IMR-90 (cell line): ENCODE results near the gene MEDAG. TPM values are rescaled to one million over a fixed set of nuclear protein-coding genes. Genes with fewer than 3 reads are reported as not detected.
A peak's percentile ranks its signal among the peaks of the same experiment; 100 is the strongest.

Experiments used
- ATAC-seq: fragments of 200-7000 bp; cut with Tn5 transposase; 2 replicates; pipeline ENCODE4 v1.9.1; 2020; ENCODE audit warnings: low read depth, mild to moderate bottlenecking, moderate library complexity
- BruUV-seq: library from RNA; stranded (reverse); fragments of 400-500 nt; replicated peaks from 2 replicates; lab custom pipeline; 2021; lab: Mats Ljungman, UMichigan
- CTCF ChIA-PET: fragments of 300-600 bp; formaldehyde crosslinking; extraction: SDS; loops from one replicate; lab custom pipeline; 2021; ENCODE audit warnings: antibody characterized with exemption; lab: Yijun Ruan, JAX
- POLR2A ChIA-PET: fragments of 300-600 bp; sonication (Branson Sonifier 250); formaldehyde crosslinking; loops from one replicate; lab custom pipeline; 2022; ENCODE audit warnings: antibody characterized with exemption; ENCODE audit not compliant: unreplicated experiment; lab: Charles Lee
- DNase-seq: peaks from one replicate; pipeline ENCODE4 v3.0.0; 2013
- H2AFZ ChIP-seq: replicated peaks from 2 replicates; pipeline ENCODE3; 2013; ENCODE audit warnings: low read length, mild to moderate bottlenecking; ENCODE audit not compliant: poor library complexity
- H2AK5ac ChIP-seq: 2 replicates; pipeline ENCODE4 v1.6.1; 2013; ENCODE audit warnings: low read depth, low read length, inconsistent platforms
- H2AK9ac ChIP-seq: replicated peaks from 2 replicates; pipeline ENCODE3; 2013; ENCODE audit warnings: mild to moderate bottlenecking, low read depth, low read length, moderate library complexity; ENCODE audit not compliant: poor library complexity
- H2BK120ac ChIP-seq: 2 replicates; pipeline ENCODE4 v1.6.1; 2013; ENCODE audit warnings: low read depth, low read length, inconsistent platforms
- H2BK15ac ChIP-seq: 3 replicates; pipeline ENCODE4 v1.6.1; 2013; ENCODE audit warnings: low read depth, low read length, inconsistent platforms
- H2BK20ac ChIP-seq: 2 replicates; pipeline ENCODE4 v1.6.1; 2013; ENCODE audit warnings: low read depth, mild to moderate bottlenecking, inconsistent platforms, low read length, moderate library complexity
- H2BK5ac ChIP-seq: 2 replicates; pipeline ENCODE4 v1.6.1; 2013; ENCODE audit warnings: mild to moderate bottlenecking, low read depth, low read length, inconsistent platforms; ENCODE audit not compliant: poor library complexity, severe bottlenecking
- H3K14ac ChIP-seq: replicated peaks from 2 replicates; pipeline ENCODE4 v1.6.1; 2013; ENCODE audit warnings: low read depth, low read length, inconsistent platforms
- H3K18ac ChIP-seq: 2 replicates; pipeline ENCODE4 v1.6.1; 2013; ENCODE audit warnings: low read depth, low read length, control low read depth
- H3K23ac ChIP-seq: 2 replicates; pipeline ENCODE4 v1.6.1; 2013; ENCODE audit warnings: low read depth, low read length, inconsistent platforms
- H3K27ac ChIP-seq: 2 replicates; pipeline ENCODE4 v1.5.1; 2013; ENCODE audit warnings: mild to moderate bottlenecking, control low read depth, low read length; ENCODE audit not compliant: insufficient read depth
- H3K27me3 ChIP-seq: 2 replicates; pipeline ENCODE4 v1.6.1; 2013; ENCODE audit warnings: low read length; ENCODE audit not compliant: control insufficient read depth, insufficient read depth
- H3K36me3 ChIP-seq: 2 replicates; pipeline ENCODE4 v1.6.1; 2013; ENCODE audit warnings: low read length, mixed read lengths; ENCODE audit not compliant: control insufficient read depth, insufficient read depth
- H3K4ac ChIP-seq: 2 replicates; pipeline ENCODE4 v1.6.1; 2013; ENCODE audit warnings: low read depth, low read length, inconsistent platforms
- H3K4me1 ChIP-seq: 2 replicates; pipeline ENCODE4 v1.6.1; 2013; ENCODE audit warnings: low read length, mixed read lengths; ENCODE audit not compliant: control insufficient read depth, insufficient read depth
- H3K4me2 ChIP-seq: 2 replicates; pipeline ENCODE4 v1.6.1; 2013; ENCODE audit warnings: low read depth, mild to moderate bottlenecking, control low read depth, low read length, moderate library complexity
- H3K4me3 ChIP-seq: 2 replicates; pipeline ENCODE4 v1.5.1; 2013; ENCODE audit warnings: low read depth, mild to moderate bottlenecking, control low read depth, low read length, moderate library complexity; ENCODE audit not compliant: insufficient read depth
- H3K56ac ChIP-seq: 2 replicates; pipeline ENCODE4 v1.6.1; 2013; ENCODE audit warnings: low read length, inconsistent platforms; ENCODE audit not compliant: insufficient read depth; ENCODE audit errors: extremely low read depth
- H3K79me1 ChIP-seq, 2 experiments: 2 replicates each; pipeline ENCODE4 v1.6.1; 2013; ENCODE audit warnings: low read length in 2 of 2, inconsistent platforms in 1 of 2, low read depth in 1 of 2
- H3K9ac ChIP-seq: 2 replicates; pipeline ENCODE4 v1.6.1; 2013; ENCODE audit warnings: low read depth, low read length, control low read depth
- H3K9me1 ChIP-seq: 2 replicates; pipeline ENCODE4 v1.6.1; 2013; ENCODE audit warnings: low read length, inconsistent platforms; ENCODE audit not compliant: insufficient read depth
- H3K9me3 ChIP-seq: 2 replicates; pipeline ENCODE4 v1.6.1; 2013; ENCODE audit warnings: low read length; ENCODE audit not compliant: control insufficient read depth, insufficient read depth
- H4K20me1 ChIP-seq: 2 replicates; pipeline ENCODE4 v1.6.1; 2013; ENCODE audit warnings: low read length, inconsistent platforms; ENCODE audit not compliant: insufficient read depth
- H4K5ac ChIP-seq: 2 replicates; pipeline ENCODE4 v1.6.1; 2013; ENCODE audit warnings: mild to moderate bottlenecking, low read depth, low read length, control low read depth
- H4K8ac ChIP-seq, 2 experiments: 2 replicates each; pipeline ENCODE4 v1.6.1; 2013; ENCODE audit warnings: low read depth in 2 of 2, low read length in 2 of 2, control low read depth in 1 of 2, inconsistent platforms in 1 of 2
- H4K91ac ChIP-seq: 2 replicates; pipeline ENCODE4 v1.6.1; 2013; ENCODE audit warnings: low read depth, low read length, inconsistent platforms; ENCODE audit not compliant: insufficient read depth
- BHLHE40 ChIP-seq: fragments of 150-350 bp; IDR thresholded peaks from 2 replicates; pipeline ENCODE4 v1.6.1; 2016; ENCODE audit warnings: mild to moderate bottlenecking, low read depth, low read length
- FOS ChIP-seq: fragments of 150-350 bp; IDR thresholded peaks from 2 replicates; pipeline ENCODE4 v1.6.1; 2016; ENCODE audit warnings: low read depth, low read length
- MXI1 ChIP-seq: IDR thresholded peaks from 2 replicates; pipeline ENCODE4 v1.6.1; 2012; ENCODE audit warnings: low read depth, mild to moderate bottlenecking, low read length, moderate library complexity, borderline replicate concordance
- POLR2A ChIP-seq: IDR thresholded peaks from 2 replicates; pipeline ENCODE4 v1.6.1; 2012; ENCODE audit warnings: mild to moderate bottlenecking, low read depth, low read length
- RAD21 ChIP-seq: IDR thresholded peaks from 2 replicates; pipeline ENCODE4 v1.6.1; 2012; ENCODE audit warnings: low read length, improper control_type of control experiment
- WGBS, 2 experiments: methylation state at CpG; one replicate each; pipeline versions ENCODE4 v1.1.5 to v1.1.7; 2013; ENCODE audit warnings: missing lambda C conversion rate in 2 of 2; ENCODE audit not compliant: insufficient read length in 1 of 2; ENCODE audit errors: extremely low coverage in 2 of 2; 5-methylcytosine and 5-hydroxymethylcytosine counted together
- dilution Hi-C: fragments of 300-500 bp; cut with HindIII; formaldehyde crosslinking; loops from one replicate; pipeline ENCODE4 v1.14.3; 2018; ENCODE audit warnings: low sequenced_read_pairs; ENCODE audit not compliant: unreplicated experiment
- in situ Hi-C: fragments of 300-500 bp; cut with MboI; formaldehyde crosslinking; loops from 3 replicates; pipeline ENCODE4 v1.14.3; 2019; ENCODE audit warnings: low sequenced_read_pairs, inconsistent platforms, mixed read lengths
- intact Hi-C: fragments of 100-400 bp; cut with micrococcal nuclease; formaldehyde crosslinking; loops from 2 replicates; pipeline ENCODE4 v1.10.0; 2022
- polyA plus RNA-seq, 3 experiments: library from polyadenylated mRNA; depleted of rRNA; stranded (reverse); fragments of >200 nt; gene quantifications; 2 replicates each; pipeline ENCODE4 v1.2.3, GENCODE V29; 2012; ENCODE audit warnings: low replicate concordance in 1 of 3
- total RNA-seq: library from RNA; depleted of rRNA; stranded (reverse); fragments of >200 nt; gene quantifications from 2 replicates; pipeline ENCODE4 v1.2.3, GENCODE V29; 2012
- TF ChIP-seq, protein P1 (sequence below): fragments of 150-350 bp; IDR thresholded peaks from 2 replicates; pipeline ENCODE4 v1.6.1; 2016; ENCODE audit warnings: low read depth, mild to moderate bottlenecking, low read length, moderate library complexity, borderline replicate concordance
- TF ChIP-seq, protein P2 (sequence below): conservative IDR thresholded peaks from 2 replicates; pipeline ENCODE4 v1.5.1; 2012; ENCODE audit warnings: mild to moderate bottlenecking, low read depth, low read length, improper control_type of control experiment

The MEDAG gene
- total and polyA plus RNA-seq, 2 of the 4 experiments (the other 2 are of a cell fraction): 0.32 to 0.36 TPM

DNA sequence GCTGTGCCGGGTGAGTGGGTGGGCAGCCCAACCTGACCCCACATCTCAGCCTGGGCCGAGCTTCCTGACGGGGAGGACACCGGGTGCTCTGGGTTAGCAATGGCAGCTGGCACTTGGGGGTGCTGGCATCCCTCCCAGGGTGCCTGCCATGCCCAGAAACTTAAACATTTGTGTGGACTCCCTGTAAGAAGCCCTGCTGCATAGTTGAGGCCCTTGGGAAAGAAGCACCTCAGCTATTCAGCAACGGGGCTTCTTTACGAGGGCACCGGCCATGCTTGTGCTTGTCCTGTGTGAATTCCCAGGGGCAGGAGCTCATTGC lies 33.8 kb upstream of the MEDAG start (continued):
- TF ChIP-seq, protein P1, sequence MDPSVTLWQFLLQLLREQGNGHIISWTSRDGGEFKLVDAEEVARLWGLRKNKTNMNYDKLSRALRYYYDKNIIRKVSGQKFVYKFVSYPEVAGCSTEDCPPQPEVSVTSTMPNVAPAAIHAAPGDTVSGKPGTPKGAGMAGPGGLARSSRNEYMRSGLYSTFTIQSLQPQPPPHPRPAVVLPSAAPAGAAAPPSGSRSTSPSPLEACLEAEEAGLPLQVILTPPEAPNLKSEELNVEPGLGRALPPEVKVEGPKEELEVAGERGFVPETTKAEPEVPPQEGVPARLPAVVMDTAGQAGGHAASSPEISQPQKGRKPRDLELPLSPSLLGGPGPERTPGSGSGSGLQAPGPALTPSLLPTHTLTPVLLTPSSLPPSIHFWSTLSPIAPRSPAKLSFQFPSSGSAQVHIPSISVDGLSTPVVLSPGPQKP: no peak

DNA sequence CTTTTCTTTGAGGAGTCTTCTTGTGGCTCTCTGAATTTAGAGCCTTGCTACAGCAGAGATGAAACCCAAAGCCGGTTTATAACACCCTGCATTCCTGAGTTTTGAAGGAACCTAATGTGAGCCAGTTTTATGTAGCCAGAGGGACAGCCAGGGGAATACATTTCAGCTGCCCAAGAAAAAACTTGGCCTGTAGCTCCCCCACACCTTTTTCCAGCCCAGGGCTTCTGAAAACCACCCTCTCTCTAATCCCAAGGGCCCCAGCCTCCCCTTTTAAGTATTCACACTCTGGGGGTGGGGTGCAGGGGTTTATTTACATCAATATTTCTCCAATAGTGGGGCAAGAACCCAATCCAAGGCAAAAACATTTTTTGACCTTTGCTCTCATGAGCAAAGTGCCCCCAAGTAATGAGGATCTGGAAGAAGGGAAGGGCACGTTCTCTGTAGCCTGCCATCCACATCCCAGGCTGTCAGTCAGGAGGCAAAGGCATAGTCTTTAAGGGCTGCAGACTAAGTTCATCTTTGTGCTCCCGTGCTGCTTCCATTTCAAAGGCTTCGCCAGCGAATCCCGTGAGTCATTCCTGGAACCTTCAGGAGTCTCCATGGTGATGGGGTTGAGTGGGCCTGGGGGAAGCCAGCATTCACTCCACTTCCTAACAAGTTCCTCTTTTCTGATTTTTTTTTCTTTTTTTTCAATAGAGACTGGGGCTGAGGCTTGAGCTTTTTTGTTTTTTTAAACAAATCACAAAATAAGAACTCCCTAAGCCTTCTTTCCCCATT lies 33.2 kb upstream of the MEDAG start:
- Histone ChIP-seq H2BK120ac (peak overlapping the region; percentile 95), H2BK15ac (peak overlapping the region; percentile 63; the same call in 2 of the 3 replicates), H4K20me1 (no peaks in the 10 kb centered on the region), H3K9me1 (peaks cover 18% of the 10 kb centered on the region), H3K27me3 (no peaks in the 10 kb centered on the region), H2AK5ac (peak overlapping the region; percentile 91; the same call in 1 of the 2 replicates), H3K79me1 (peaks cover 6 to 19% of the 10 kb centered on the region in 2 experiments; a peak in 3 of 4 replicates), H3K56ac (peak overlapping the region; percentile 68), H3K36me3 (no peaks in the 10 kb centered on the region), H2BK20ac (peak overlapping the region; percentile 85), H3K27ac (peak overlapping the region; percentile 97), H4K5ac (peak overlapping the region; percentile 69), H3K14ac (peak overlapping the region; percentile 65), H3K9me3 (no peaks in the 10 kb centered on the region), H3K4me1 (peaks cover 43% of the 10 kb centered on the region), H3K4me3 (no peak overlapping the region), H4K8ac (peak overlapping the region; percentile 10 to 80), H2AFZ (peak overlapping the region; percentile 85), H3K18ac (peak overlapping the region; percentile 67), H2AK9ac (peak overlapping the region; percentile 33), H3K4me2 (peak overlapping the region; percentile 43), H3K4ac (peak overlapping the region; percentile 86), H3K9ac (peak overlapping the region; percentile 43), H4K91ac (peak overlapping the region; percentile 96), H2BK5ac (peak overlapping the region; percentile 82), H3K23ac (peak overlapping the region; percentile 78)
- dilution Hi-C loops (no loop called here), in situ Hi-C loops (no loop called here), intact Hi-C loops (no loop called here)
- 0% methylated on average over 1 of the region's 6 CpGs; no CpG with 5 or more reads in 1 of the 2 experiments for WGBS, 2 experiments
- no TSS peak for BruUV-seq
- ChIA-PET POLR2A (interaction anchor here (0.6 kb wide), 1 partner anchor 8 kb away, joined by 3 read pairs; no protein-coding TSS in a partner anchor), CTCF (no interaction called here)
- TF ChIP-seq RAD21: peak; percentile 17; the same call in 1 of the 2 replicates
- TF ChIP-seq POLR2A: 0 out of 2 replicates have a peak, but pooled peaks have one; percentile 30
- TF ChIP-seq, protein P1: no peak
- TF ChIP-seq, protein P2, sequence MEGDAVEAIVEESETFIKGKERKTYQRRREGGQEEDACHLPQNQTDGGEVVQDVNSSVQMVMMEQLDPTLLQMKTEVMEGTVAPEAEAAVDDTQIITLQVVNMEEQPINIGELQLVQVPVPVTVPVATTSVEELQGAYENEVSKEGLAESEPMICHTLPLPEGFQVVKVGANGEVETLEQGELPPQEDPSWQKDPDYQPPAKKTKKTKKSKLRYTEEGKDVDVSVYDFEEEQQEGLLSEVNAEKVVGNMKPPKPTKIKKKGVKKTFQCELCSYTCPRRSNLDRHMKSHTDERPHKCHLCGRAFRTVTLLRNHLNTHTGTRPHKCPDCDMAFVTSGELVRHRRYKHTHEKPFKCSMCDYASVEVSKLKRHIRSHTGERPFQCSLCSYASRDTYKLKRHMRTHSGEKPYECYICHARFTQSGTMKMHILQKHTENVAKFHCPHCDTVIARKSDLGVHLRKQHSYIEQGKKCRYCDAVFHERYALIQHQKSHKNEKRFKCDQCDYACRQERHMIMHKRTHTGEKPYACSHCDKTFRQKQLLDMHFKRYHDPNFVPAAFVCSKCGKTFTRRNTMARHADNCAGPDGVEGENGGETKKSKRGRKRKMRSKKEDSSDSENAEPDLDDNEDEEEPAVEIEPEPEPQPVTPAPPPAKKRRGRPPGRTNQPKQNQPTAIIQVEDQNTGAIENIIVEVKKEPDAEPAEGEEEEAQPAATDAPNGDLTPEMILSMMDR: no peak
- TF ChIP-seq FOS: peak; percentile 69
- TF ChIP-seq MXI1: 0 out of 2 replicates have a peak, but pooled peaks have one; percentile 17
- TF ChIP-seq BHLHE40: peak; percentile 93
- peak; percentile 94 for DNase-seq
- no peak for ATAC-seq
